Kidney (tissue), 14 donors: Measurements from ENCODE around the gene PEX12. TPM values are rescaled to one million over a fixed set of nuclear protein-coding genes. Genes with fewer than 3 reads are reported as not detected.
A peak's percentile ranks its signal among the peaks of the same experiment; 100 is the strongest.

Experiments
- DNase-seq, 5 donors: peaks; one replicate each; pipeline ENCODE4 v3.0.0-alpha.2; 2013 to 2020
- FAIRE-seq: peaks from 2 replicates; lab custom pipeline; 2012; peaks lifted over from hg19 to GRCh38; lab: Jason Lieb, UNC
- H3K27ac ChIP-seq, 2 donors: one replicate each; pipeline ENCODE4 v1.7.0; 2013; ENCODE audit warnings: low read depth in 2 of 2, low read length in 2 of 2, inconsistent platforms in 1 of 2
- H3K27me3 ChIP-seq: one replicate; pipeline ENCODE4 v1.7.1; 2013; ENCODE audit warnings: low read length, inconsistent platforms; ENCODE audit not compliant: control insufficient read depth, insufficient read depth
- H3K36me3 ChIP-seq, 3 donors: one replicate each; pipeline versions ENCODE4 v1.7.0 to v1.7.1; 2013; ENCODE audit warnings: low read length in 3 of 3, control low read depth in 1 of 3, inconsistent platforms in 1 of 3; ENCODE audit not compliant: insufficient read depth in 3 of 3, control insufficient read depth in 2 of 3
- H3K4me1 ChIP-seq, 3 donors: one replicate each; pipeline versions ENCODE4 v1.7.0 to v1.7.1; 2013; ENCODE audit warnings: low read length in 3 of 3, inconsistent platforms in 1 of 3, low read depth in 1 of 3; ENCODE audit not compliant: control insufficient read depth in 2 of 3, insufficient read depth in 2 of 3
- H3K4me3 ChIP-seq, 3 donors: one replicate each; pipeline versions ENCODE4 v1.7.0 to v1.8.1; 2013; ENCODE audit warnings: low read length in 3 of 3, control low read depth in 1 of 3, inconsistent platforms in 1 of 3
- H3K9ac ChIP-seq, 3 donors: one replicate each; pipeline versions ENCODE4 v1.7.0 to v1.7.1; 2013; ENCODE audit warnings: low read length in 3 of 3, control low read depth in 1 of 3, inconsistent platforms in 1 of 3
- H3K9me3 ChIP-seq, 3 donors: one replicate each; pipeline versions ENCODE4 v1.7.0 to v1.7.1; 2013; ENCODE audit warnings: low read length in 3 of 3, control low read depth in 1 of 3, inconsistent platforms in 1 of 3; ENCODE audit not compliant: control insufficient read depth in 2 of 3, insufficient read depth in 1 of 3
- CTCF ChIP-seq: IDR thresholded peaks from 3 replicates; pipeline ENCODE4 v1.5.1; 2012; ENCODE audit warnings: mild to moderate bottlenecking, moderate library complexity, borderline replicate concordance; ENCODE audit not compliant: insufficient read depth; ENCODE audit errors: extremely low read depth
- intact Hi-C: fragments of 100-400 bp; cut with DNase I; formaldehyde crosslinking; loops from one replicate; pipeline ENCODE4 v1.11.1; 2022
- polyA plus RNA-seq: library from polyadenylated mRNA; stranded (reverse); fragments of 350-450 nt; fragmentation: Illumina TruSeq; extraction: RNeasy Lipid Tissue Mini Kit (QIAGEN cat#74804); gene quantifications from one replicate; pipeline ENCODE4 v1.2.3, GENCODE V29; 2014; ENCODE audit warnings: low read depth, low replicate concordance; ENCODE audit not compliant: insufficient read depth
- total RNA-seq: library from RNA; stranded (reverse); fragmentation: NEBNext Ultra II Directional; extraction: Animal tissue kit (Norgen Biotek cat#: 25700); gene quantifications from one replicate; pipeline ENCODE4 v1.2.1, GENCODE V29; 2021
- donor health status: control.
- donor health status: control.
- donor health status: control.
- donor health status: control.
- donor health status: control.
- donor health status: DM: yes; HTN: yes; CAD: no.
- donor health status: Normal renal cell carcinoma (clear cell type).

Gene PEX12
- total and polyA plus RNA-seq, 2 donors from 2014 or later: 6.5 to 6.6 TPM

GRCh38 chr17:35587074-35587961, 8.9 kb upstream of the PEX12 start, which contains the start of gene AP2B1:
TSS of gene AP2B1 (plus strand) at chr17:35587322. CDS start at chr17:35594031, 6,709 bp downstream.
- DNase-seq: peak; percentile 97 to 98 (median 98)
- peak; percentile 46 for FAIRE-seq
- TF ChIP-seq CTCF: no peak
- no peaks in the 10 kb centered on the region for H3K9me3 ChIP-seq
- peak within 1 kb of the TSS; percentile 98 to 99 (median 98) for H3K4me3 ChIP-seq
- no peaks in the 10 kb centered on the region for H3K36me3 ChIP-seq
- H3K27me3 ChIP-seq: no peaks in the 10 kb centered on the region
- peaks cover 5 to 7% (median 7%) of the 10 kb centered on the region in 3 donors for H3K4me1 ChIP-seq
- H3K27ac ChIP-seq: peak within 1 kb of the TSS; percentile 88 to 93
- peak within 1 kb of the TSS; percentile 98 to 100 (median 98) for H3K9ac ChIP-seq
- intact Hi-C loops: no loop called here

- no peak for TF ChIP-seq CTCF
- Histone ChIP-seq H3K27ac (peak overlapping the region; percentile 88 to 93), H3K4me3 (peak overlapping the region; percentile 98 to 99 (median 98)), H3K9me3 (no peaks in the 10 kb centered on the region), H3K9ac (peak overlapping the region; percentile 3 to 98 (median 98)), H3K4me1 (peaks cover 5 to 7% (median 7%) of the 10 kb centered on the region in 3 donors), H3K27me3 (no peaks in the 10 kb centered on the region), H3K36me3 (no peaks in the 10 kb centered on the region)
- no peak for FAIRE-seq
- intact Hi-C loops: no loop called here
- peak in 1 of 5 donors; percentile 8 for DNase-seq
Measured at GRCh38 chr17:35586569-35587073, 8.2 kb upstream of the PEX12 start.

GRCh38 chr17:35584061-35584460, 5.7 kb upstream of the PEX12 start:
- intact Hi-C loops: no loop called here
- no peak overlapping the region for H3K9ac ChIP-seq
- no peaks in the 10 kb centered on the region for H3K27me3 ChIP-seq
- no peaks in the 10 kb centered on the region for H3K36me3 ChIP-seq
- no peak overlapping the region for H3K4me3 ChIP-seq
- H3K27ac ChIP-seq: no peak overlapping the region
- no peaks in the 10 kb centered on the region for H3K9me3 ChIP-seq
- TF ChIP-seq CTCF: no peak
- DNase-seq (no peak), FAIRE-seq (no peak)
- H3K4me1 ChIP-seq: peaks cover 4 to 10% (median 7%) of the 10 kb centered on the region in 3 donors
